Activated naive CD8-positive, alpha-beta T cell treated with anti-CD3 and anti-CD28 coated beads for 36 hours (primary cell): ENCODE measurements around the gene ADORA3. TPM values are rescaled to one million over a fixed set of nuclear protein-coding genes. Genes with fewer than 3 reads are reported as not detected.
A peak's percentile ranks its signal among the peaks of the same experiment; 100 is the strongest.

Experiments
- DNase-seq: peaks from one replicate; pipeline ENCODE4 v3.0.0; 2021
- H3K27ac Mint-ChIP-seq: one replicate; pipeline ENCODE4 v1.8.0; 2022; ENCODE audit warnings: mild to moderate bottlenecking, moderate library complexity, mixed read lengths
- H3K27me3 Mint-ChIP-seq: one replicate; pipeline ENCODE4 v1.8.0; 2022; ENCODE audit warnings: mild to moderate bottlenecking, mixed read lengths
- H3K36me3 Mint-ChIP-seq: one replicate; pipeline ENCODE4 v1.8.0; 2021; ENCODE audit warnings: mild to moderate bottlenecking, mixed read lengths
- H3K4me1 Mint-ChIP-seq: one replicate; pipeline ENCODE4 v1.8.0; 2021; ENCODE audit warnings: mixed read lengths
- H3K4me3 Mint-ChIP-seq: one replicate; pipeline ENCODE4 v1.8.0; 2022; ENCODE audit warnings: mild to moderate bottlenecking, moderate library complexity, mixed read lengths
- H3K9me3 Mint-ChIP-seq: one replicate; pipeline ENCODE4 v1.8.0; 2022; ENCODE audit warnings: mixed read lengths
- total RNA-seq, 2 experiments: library from RNA; stranded (reverse); gene quantifications; one replicate each; pipeline ENCODE4 v1.2.3, GENCODE V29; 2021

The ADORA3 gene
- total RNA-seq, 2 experiments from 2014 or later = not detected

DNA sequence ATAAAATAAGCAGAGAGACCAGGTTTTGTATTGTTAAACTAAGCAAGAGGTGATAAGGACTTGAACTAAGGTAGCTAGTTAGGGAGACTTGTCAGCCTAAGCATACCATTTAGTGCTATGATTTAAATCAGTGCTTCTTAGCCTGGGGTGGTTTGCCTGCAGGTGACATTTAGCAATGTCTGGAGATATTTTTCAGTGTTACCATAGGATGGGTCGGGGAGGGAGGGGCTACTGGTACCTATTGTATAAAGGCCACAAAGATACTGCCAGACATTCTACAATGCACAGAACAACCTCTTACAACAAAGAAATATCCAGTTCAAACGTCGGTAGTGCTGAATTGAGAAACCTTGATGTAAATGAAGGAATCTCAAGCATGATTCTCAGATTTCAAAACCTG is 50.9 kb downstream of the ADORA3 start:
- Mint-ChIP-seq H3K27me3 (no peaks in the 10 kb centered on the region), H3K27ac (no peak overlapping the region), H3K9me3 (no peaks in the 10 kb centered on the region), H3K4me1 (peaks cover 62% of the 10 kb centered on the region), H3K4me3 (no peak overlapping the region), H3K36me3 (peaks cover 67% of the 10 kb centered on the region)
- no peak for DNase-seq

DNA sequence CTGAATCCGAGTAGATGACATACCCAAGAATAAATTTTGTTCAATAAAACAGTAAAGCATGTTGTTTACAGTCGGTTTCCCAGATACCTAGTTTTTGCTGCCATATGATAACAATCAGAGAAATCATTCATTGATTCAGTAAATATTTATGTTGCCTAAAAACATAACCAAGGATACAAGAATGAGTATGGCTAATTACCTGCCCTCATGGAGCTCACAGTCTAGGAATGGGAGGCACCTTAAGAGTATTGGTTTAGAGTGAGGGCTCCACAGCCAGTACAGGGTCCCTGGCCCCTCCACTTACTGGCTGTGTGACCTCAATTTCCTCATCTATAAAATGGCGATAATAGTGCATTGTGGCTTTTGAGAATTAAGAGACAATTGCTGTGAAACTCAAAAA is 53.2 kb downstream of the ADORA3 start:
- H3K4me3 Mint-ChIP-seq = peak overlapping the region; percentile 97
- H3K27ac Mint-ChIP-seq = peak overlapping the region; percentile 97
- H3K36me3 Mint-ChIP-seq = peaks cover 67% of the 10 kb centered on the region

DNA sequence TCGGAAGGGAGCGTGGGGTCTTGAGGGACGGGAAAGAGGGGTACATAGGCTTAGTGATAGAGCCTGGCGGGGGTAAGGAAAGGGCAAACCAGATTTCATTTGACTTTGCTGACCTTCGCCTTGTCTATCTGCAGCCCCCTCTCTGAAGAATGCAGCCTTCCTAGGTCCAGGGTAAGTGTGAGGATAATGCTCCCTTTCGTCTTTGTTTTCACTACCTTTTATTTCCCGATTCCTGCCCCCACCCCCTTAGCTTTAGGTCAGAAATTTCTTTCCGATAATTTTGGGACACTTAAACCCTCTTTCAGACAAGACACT is 53.8 kb downstream of the ADORA3 start:
- H3K27me3 Mint-ChIP-seq = no peaks in the 10 kb centered on the region
- no peaks in the 10 kb centered on the region for H3K9me3 Mint-ChIP-seq
- peaks cover 62% of the 10 kb centered on the region for H3K4me1 Mint-ChIP-seq
- peak overlapping the region; percentile 97 for H3K4me3 Mint-ChIP-seq
- peaks cover 67% of the 10 kb centered on the region for H3K36me3 Mint-ChIP-seq
- no peak for DNase-seq
- peak overlapping the region; percentile 97 for H3K27ac Mint-ChIP-seq

More for the DNA sequence above, 53.2 kb downstream of the ADORA3 start:
- Mint-ChIP-seq H3K9me3 (no peaks in the 10 kb centered on the region), H3K4me1 (peaks cover 68% of the 10 kb centered on the region), H3K27me3 (no peaks in the 10 kb centered on the region)
- no peak for DNase-seq

Other genes starting within 250 kb of the ADORA3 start
- gene CHIA, start 212.8 kb downstream of the ADORA3 start, total RNA-seq = not detected
- under 1 TPM; 0.56 to 0.74 TPM for gene OVGP1, start 75.9 kb downstream of the ADORA3 start, total RNA-seq
- gene WDR77, start 54.4 kb downstream of the ADORA3 start, total RNA-seq = 10 to 100 TPM; 77.4 to 79.7 TPM
- 100 to 1,000 TPM; 407 to 419 TPM for gene ATP5PB, start 54.2 kb downstream of the ADORA3 start, total RNA-seq
- gene C1orf162, start 29.6 kb downstream of the ADORA3 start, total RNA-seq = 1 to 10 TPM; 3.6 to 3.8 TPM
- gene TMIGD3, start within 50 bp of the ADORA3 start, total RNA-seq = not detected
- gene RAP1A, start 116.2 kb upstream of the ADORA3 start, total RNA-seq = 100 to 1,000 TPM; 150 to 154 TPM
- gene INKA2, start 235.8 kb upstream of the ADORA3 start, total RNA-seq = under 1 TPM; 0.56 to 0.84 TPM